ENCODE measurements around the gene ETV6.
"Not testable (repeated sequence)": the region's sequence is repeated elsewhere in the genome, so short reads cannot be mapped to it uniquely, and the experiment has no call there.

Gene ETV6

DNA sequence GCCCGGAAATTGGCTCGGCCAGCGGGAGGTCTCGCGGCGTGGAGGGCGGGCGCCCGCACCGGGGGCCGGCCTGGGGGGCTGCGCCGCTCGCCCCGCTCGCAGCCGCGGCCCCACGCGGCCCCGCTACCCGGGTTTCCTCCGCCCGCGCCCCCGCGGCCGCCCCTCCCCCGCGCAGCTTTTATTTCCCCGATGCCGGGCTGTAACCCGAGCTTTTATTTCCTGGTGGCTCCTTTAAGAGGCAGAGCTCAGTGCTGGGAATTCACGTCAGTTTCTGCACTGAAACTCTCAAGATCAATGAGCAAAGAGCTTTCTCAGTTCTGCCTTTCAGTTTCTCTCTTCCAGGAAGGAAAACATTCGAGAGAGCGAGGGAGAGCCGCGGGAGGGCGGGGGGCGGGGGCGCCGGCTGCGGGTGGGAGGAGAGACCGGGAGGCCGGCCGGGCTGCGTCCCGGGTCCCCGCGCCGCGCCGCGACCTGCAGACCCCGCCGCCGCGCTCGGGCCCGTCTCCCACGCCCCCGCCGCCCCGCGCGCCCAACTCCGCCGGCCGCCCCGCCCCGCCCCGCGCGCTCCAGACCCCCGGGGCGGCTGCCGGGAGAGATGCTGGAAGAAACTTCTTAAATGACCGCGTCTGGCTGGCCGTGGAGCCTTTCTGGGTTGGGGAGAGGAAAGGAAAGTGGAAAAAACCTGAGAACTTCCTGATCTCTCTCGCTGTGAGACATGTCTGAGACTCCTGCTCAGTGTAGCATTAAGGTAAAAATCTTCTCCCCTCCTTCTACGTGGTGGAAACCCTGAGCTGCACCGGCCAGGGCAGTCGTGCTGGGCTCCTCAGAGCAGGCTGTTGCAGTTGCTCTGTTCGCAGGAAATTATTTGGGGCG lies at the start of gene ETV6:
Gene ETV6, plus strand, starts transcription at position 262 of the 873 bp plus-strand sequence. Its CDS starts 454 bp downstream, at position 716.
- DNase-seq (ENCODE audit: low read depth in 2 of 2) = peak; percentile 78

DNA sequence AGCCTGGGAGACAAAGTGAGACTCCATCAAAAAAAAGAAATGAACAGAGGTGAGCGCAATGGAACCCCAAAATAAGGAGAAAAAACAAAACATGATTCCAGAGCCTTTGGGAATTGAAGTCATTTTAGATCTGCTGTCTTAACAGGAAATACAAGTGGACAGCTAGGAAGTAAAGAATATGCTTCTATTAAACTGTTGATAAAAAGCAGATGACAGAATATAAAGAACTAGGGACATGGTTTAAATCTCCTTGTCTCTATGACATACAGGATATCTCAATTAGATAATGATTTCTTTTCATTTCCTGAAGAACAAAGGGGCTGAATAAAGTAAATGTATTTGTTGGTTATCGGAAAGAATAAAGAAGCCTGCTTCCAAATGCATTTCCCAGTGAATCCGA lies 49.3 kb upstream of the ETV6 start:
- no peak for DNase-seq (ENCODE audit: low read depth in 2 of 2)

DNA sequence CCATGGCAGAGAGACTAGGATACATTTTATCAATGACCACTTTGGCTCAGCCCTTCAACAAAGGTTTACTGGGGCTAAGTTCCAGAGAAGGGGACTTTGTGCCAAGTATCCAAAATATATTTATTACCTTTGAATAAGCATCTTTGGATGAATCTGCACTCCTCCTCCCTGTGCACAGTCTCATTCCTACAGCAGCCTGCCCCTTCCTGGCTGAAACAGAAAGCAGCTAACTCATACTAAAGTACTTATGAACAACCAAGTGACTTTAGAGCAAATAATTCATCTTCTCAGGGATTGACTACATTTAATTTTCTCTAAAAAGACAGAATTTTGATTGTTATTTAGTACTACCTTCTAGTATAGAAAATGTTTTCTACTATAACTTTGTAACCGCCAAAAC lies 47.8 kb upstream of the ETV6 start:
- DNase-seq (ENCODE audit: low read depth in 2 of 2) = no peak

DNA sequence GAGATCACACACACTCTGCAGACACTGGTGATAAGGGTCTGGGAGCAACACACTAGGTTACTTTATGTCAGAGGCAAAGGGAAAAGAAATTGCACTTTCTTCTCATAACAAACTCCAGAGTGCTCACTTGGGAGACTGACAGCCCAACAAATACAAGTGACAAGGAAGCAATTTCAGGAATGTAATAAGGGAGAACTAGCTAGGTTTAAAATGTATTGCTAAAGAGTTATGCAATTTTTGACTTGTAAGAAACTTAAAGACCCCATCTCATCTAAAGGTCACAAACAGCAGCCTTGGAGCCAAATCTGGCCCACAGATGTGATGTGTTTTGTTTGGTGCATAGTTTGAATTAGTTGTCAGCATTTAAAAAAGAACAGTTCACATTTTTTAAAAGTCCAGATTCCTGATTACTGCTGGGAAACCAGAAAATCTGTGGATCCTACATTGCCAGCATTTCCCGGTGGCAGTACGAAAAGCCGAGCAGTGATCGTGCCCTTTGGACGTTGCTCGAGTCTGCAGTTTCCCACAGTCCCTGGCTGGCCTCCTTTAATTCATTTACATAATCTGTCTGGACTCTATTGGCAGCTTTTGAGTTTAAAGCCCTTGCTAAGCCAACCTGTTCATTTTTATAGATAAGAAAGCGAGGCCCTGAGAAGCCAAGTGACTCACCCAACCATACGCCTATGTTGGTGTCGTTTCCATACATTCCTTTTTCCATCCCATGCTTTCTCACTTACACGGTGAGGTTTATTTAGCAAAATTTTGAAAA lies 42.0 kb upstream of the ETV6 start:
- no peak for DNase-seq (ENCODE audit: low read depth in 2 of 2)

DNA sequence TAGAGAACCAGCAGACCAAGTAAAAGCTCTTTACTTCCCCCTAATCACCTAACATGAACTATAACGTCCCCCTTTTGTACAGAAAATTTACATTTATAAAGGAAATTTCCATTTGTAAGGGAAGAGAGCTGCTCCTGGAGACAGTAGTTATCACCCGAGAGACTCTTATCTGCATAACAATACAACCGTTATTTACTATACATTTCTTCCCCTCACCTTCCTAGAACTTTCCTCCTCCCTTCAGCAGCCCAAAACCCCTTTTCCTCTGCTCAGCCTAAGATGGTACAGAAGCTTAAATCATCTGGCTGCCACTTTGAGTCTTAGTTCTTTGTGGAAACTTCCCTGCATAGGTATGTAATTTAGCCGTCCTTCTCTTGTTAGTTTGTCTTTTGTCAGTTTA lies 40.4 kb upstream of the ETV6 start:
- DNase-seq (ENCODE audit: low read depth in 2 of 2) = no peak

DNA sequence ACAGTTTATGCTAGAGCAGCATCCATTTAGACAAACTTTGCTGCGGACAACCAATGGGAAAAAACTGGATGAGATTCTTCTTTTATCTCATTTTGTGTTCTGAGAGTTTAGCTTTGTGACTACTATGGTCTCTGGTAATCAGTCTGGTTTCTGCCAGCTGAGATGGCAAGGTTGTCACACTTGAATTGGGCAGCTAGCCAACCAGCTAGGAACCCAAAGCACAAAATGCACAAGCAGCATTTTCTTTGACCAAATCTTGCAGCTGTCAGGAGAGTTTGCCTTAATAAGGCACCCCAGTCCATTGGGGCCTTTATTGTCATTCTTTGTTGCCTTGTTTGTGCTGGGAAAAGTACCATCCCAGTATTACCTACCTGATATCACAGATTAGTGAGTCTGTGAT lies 34.0 kb upstream of the ETV6 start:
- DNase-seq (ENCODE audit: low read depth in 2 of 2) = no peak

DNA sequence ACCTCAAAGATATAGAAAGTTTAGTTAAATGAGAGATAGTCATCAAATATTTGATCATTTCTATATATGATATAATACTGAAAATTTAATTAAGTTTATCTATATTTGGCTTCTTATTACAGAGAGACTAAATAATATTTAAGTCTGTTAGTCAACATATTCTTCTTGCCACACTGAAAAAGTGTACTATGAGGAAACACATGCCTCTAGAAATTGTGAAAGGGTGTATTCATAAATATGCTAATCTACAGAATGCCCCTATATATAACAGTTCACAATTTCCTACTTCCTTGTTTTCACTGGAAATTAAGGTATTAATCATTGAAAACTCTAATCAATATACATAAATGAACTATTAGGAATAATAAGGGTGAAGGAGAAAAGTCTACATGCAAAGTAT lies 31.4 kb upstream of the ETV6 start:
- no peak for DNase-seq (ENCODE audit: low read depth in 2 of 2)

DNA sequence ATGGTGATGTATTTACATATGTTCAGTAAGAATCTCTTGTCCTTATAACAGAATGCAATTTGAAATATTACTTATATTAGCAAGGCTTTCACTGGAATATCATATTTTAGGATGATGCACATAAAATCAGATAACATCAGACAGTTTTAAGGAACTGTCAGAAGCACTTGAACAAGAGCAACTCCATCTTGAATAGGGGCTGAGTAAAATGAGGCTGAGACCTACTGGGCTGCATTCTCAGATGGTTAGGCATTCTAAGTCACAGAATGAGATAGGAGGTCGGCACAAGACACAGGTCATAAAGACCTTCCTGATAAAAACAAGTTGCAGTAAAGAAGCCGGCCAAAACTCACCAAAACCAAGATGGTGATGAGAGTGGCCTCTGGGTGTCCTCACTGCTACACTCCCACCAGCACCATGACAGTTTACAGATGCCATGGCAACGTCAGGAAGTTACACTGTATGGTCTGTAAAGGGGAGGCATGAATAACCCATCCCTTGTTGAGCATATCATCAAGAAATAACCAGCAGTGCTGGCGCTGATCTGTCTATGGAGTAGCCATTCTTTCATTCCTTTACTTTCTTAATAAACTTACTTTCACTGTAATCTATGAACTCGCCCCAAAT lies 27.6 kb upstream of the ETV6 start:
- peak in 1 of 2 donors; percentile 4 for DNase-seq (ENCODE audit: low read depth in 2 of 2)

DNA sequence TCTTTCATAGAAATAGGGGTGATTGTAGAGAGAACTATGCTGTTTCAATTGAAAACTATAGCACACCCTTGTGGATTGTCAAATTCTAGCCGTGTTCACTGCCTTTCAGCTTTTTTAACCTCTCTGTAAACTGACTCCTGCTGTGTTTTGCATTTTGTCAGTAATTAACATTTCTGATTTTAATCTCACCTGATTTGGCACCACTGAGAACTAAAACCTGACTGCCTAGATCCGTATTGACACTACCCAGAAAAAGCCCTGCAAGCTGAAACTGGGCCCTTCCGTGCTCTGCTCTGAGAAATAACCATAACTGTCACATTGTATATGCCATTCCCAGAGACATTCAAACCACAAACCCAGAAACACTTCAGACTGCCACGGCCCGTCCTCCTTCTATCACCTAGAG lies 26.6 kb upstream of the ETV6 start:
- no peak for DNase-seq (ENCODE audit: low read depth in 2 of 2)

DNA sequence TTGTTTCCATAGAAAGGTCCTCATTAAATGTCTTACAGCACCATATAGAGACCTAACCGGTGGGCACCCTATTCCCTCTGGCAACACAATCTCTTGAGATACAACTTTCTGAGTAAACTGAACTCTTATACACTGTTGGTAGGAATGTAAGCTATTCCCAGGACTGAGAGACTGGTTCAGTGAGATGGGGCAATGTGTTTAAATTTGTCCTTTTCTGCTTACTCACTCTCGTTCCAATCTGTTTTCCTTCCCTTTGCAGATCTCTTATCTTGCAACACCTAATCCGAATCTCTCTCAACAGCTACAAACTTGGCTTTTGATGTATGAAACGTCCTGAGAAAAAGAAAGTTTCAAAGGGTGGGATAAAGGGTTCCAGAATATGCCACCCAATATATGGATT lies 26.1 kb upstream of the ETV6 start:
- no peak for DNase-seq (ENCODE audit: low read depth in 2 of 2)

DNA sequence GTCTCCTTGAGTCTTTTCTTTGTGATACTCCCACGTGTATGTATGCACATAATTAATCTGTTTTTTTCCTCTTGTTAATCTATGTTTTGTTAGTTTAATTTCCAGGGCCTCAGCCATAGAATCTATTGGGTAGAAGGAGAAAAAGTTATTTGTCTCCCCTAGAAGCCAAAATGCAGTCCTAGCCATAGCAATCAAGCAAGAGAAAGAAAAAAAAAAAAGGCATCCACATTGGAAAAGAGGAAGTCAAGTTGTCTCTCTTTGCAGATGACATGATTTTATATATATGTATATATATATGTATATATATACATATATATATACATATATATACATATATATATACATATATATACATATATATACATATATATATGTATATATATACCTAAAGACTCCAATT lies 25.4 kb upstream of the ETV6 start:
- no peak for DNase-seq (ENCODE audit: low read depth in 2 of 2)

DNA sequence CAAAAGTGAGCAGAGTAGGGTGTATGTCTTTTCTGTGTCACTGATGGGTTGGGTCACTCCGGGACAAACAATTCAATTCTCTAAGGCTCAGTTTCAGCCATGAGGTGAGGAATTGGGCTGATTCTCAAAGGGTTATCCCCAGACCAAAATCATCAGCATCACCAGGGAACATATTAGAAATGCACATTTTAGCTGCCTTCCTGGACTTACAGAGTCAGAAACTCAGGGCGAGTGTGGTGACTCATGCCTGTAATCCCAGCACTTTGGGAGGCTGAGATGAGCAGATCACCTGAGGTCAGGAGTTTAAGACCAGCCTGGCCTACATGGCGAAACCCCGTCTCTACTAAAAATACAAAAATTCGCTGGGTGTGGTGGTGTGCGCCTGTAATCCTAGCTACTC lies 21.8 kb upstream of the ETV6 start:
- not testable (repeated sequence) for DNase-seq (ENCODE audit: low read depth in 2 of 2)

DNA sequence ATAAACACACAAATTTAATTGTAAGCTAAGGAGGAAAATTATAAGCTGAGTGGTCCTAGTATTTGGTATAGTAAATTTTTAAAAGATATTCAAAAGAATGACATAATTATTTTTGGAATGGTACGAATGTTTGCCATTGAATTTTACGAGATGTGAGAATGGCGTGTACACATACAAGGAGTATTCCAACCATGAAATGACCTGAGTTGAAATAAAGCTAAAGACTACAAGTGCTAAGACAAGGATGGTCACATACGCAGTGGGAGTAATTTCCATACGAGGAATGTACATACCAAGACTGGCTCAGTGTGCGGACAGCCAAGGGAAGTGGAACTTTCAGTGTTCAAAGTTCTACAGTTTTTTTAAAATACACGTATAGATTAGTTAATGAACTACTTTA lies 21.1 kb upstream of the ETV6 start:
- DNase-seq (ENCODE audit: low read depth in 2 of 2) = no peak

DNA sequence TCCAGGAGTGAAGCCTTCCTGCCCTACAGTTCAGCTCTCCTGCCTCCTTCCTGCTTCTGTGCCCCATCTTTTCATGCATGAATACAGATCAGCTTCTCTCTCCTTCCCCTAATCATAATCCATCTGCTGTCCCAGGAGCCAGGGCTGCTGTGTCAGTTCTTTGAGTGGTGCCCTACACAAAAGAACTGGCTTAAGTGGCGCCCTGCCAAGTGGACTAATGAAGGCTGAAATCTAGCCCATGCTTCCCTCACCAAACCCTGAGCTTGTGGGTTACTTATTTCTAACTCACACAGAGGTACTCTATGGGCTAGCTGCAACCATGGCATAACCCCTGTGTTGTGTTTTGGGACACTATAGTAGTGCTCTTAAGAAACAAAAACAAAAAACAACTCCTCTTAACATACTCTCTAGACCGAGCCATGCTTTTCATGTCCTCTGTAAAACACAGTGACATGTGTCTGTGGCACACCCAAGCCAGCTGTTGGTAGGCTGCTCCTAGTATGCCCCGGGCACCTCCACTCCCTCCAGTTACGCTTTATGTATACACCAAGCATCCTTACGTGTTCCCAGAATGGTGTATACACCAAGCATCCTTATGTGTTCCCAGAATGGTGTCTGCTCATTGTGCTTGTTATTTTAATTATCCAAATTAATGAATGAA lies 19.3 kb upstream of the ETV6 start:
- no peak for DNase-seq (ENCODE audit: low read depth in 2 of 2)

DNA sequence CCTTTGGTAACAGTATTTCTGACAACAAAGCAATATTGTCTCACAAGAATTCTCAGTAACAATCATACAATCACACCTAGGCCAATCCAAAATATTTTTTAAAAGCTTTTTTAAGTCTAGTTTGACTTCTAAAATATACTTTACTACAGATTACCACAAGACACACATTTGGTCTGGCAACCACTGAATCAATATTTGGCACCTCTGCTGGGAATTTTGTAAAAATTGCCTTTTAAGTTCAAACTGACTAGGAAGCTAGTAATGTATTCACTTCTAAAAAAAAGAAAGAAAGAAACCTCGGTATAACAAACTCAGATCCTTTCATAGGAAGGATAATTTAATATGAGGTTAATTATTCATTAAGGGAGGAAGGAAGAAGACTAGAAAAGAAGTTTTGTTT lies 18.2 kb upstream of the ETV6 start:
- DNase-seq (ENCODE audit: low read depth in 2 of 2) = no peak

DNA sequence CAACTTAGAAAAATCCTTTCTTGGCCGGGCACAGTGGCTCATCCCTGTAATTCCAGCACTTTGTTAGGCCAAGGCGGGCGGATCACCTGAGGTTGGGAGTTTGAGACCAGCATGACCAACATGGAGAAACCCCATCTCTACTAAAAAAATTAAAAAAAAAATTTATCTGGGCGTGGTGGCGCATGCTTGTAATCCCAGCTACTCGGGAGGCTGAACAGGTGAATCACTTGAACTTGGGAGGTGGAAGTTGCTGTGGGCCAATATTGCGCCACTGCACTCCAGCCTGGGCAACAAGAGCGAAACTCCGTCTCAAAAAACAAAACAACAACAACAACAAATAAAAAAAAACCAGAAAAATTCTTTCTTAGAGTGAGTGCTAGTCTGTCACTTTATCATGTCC lies 17.6 kb upstream of the ETV6 start:
- not testable (repeated sequence) for DNase-seq (ENCODE audit: low read depth in 2 of 2)

DNA sequence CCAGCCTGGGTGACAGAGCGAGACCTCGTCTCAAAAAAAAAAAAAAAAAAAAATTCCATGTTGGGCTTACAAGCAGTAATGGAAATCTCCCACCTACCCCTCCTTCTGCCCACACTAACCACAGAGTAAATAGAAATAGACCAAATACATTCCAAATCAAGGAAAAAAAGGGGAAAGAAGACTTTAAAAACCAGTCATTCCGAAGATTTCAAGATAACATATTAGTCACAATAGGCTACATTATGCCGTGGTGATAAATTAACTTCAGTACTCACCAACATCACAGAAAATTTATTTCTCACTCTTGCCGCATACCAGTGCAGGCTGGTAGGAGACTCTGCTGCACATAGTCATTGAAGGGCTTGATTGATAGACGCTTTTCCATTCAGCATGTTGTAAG lies 15.5 kb upstream of the ETV6 start:
- no peak for DNase-seq (ENCODE audit: low read depth in 2 of 2)

DNA sequence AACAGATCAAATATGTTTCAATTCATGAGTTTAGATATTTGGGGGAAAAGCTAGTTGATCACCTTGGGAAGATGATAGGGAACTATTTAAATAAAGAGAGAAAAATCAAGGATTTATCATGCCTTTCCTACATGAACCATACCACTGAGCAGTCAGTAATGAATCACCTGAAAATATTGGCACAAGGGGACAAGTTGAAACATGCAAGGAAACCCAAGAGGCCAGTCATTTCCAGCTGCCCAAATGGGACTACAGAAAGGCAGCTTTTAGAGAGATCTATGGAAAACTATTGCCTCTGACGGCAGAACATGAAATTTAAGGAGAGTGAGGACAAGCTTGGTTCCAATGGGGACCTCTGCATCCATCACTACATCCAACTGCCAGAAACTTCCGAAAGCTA lies 14.1 kb upstream of the ETV6 start:
- DNase-seq (ENCODE audit: low read depth in 2 of 2) = no peak

DNA sequence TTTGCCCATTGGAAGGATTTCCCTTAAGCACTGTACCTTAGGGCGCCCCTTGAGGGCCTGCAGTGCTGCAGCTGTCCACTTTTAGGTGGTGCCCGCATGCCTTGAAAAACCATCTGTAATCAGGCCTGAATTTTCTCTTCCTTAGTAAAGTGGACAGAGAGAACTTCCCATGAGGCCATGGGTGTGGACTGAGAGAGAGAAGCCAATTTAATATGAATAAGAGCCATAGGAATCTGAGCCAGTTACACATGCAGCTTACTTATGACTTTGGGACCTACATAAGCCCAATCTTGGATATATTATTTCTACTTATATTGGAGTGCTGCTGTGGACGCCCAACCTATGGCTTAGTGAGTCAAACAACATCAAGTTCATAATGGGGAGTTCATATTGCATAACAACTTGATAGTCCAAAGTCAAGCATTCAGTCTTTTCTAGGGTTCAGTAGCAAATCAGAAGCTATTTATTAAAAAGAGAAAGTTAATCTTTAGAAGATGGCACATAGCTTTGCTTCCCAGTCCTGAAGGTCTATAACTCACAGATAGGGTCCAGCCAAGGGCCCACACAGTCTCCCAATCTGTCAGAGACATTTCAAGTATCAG lies 11.1 kb upstream of the ETV6 start:
- DNase-seq (ENCODE audit: low read depth in 2 of 2) = no peak

DNA sequence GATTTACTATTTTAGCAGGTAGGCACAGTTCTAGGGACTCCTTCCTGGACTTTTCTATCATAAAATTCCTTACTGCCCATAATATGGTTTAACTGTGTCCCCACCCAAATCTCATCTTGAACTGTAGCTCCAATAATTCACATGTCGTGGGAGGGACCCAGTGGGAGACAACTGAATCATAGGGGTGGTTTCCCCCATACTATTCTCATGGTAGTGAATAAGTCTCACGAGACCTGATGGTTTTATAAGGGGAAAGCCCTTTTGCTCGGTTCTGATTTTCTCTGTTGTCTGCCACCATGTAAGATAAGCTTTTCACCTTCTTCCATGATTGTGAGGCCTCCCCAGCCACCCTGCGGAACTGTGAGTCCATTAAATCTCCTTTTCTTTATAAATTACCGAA lies 10.0 kb upstream of the ETV6 start:
- DNase-seq (ENCODE audit: low read depth in 2 of 2) = no peak

DNA sequence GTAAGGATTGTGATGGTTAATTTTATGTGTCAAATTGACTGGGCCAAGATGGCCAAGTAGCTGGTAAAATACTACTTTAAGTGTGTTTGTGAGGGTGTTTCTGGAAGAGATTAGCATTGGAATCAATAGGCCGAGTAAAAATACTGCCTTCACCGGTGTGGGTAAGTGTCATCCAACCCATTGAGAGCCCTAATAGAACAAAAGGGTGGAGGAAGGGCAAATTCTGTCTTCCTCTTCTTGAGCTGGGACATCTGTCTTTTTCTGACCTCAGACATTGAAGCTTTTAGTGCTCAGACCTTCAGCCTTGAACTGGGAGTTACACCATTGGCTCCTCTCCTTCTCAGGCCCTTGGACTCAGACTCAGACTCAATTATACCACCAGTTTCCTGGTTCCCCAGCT lies 8.0 kb upstream of the ETV6 start:
- no peak for DNase-seq (ENCODE audit: low read depth in 2 of 2)

DNA sequence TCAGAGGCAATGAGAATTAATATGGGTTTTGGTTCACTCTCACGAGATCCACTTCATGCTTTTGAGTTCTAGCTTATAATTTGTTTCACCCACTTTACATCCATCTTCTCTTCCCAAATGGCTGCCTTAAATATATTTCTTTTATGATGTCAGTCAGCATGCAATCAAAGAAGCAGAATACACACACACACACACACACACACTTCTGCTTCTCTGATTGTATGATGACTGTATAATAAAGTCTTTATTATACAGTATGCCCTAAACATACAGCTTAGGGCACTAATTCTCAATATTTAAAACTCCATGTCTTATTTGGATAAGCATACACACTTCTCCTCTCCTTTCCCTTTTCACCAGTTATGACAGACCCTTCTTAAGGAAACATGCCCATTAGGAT lies 6.7 kb upstream of the ETV6 start:
- no peak for DNase-seq (ENCODE audit: low read depth in 2 of 2)

Data from stimulated activated CD4-positive, alpha-beta T cell treated with anti-CD3 and anti-CD28 coated beads, Interleukin-1b, Interleukin-23, amount 100 ng/mL, for 4 hours (primary cell).